ENCODE measurements around the gene AGO4.
"Not testable (repeated sequence)": the region's sequence is repeated elsewhere in the genome, so short reads cannot be mapped to it uniquely, and the experiment has no call there.

- TF ChIP-seq EZH2 (IDR thresholded peaks at IDR 0.05; ENCODE audit: borderline replicate concordance, low read length), result not testable (repeated sequence)
- TF ChIP-seq, protein P1, sequence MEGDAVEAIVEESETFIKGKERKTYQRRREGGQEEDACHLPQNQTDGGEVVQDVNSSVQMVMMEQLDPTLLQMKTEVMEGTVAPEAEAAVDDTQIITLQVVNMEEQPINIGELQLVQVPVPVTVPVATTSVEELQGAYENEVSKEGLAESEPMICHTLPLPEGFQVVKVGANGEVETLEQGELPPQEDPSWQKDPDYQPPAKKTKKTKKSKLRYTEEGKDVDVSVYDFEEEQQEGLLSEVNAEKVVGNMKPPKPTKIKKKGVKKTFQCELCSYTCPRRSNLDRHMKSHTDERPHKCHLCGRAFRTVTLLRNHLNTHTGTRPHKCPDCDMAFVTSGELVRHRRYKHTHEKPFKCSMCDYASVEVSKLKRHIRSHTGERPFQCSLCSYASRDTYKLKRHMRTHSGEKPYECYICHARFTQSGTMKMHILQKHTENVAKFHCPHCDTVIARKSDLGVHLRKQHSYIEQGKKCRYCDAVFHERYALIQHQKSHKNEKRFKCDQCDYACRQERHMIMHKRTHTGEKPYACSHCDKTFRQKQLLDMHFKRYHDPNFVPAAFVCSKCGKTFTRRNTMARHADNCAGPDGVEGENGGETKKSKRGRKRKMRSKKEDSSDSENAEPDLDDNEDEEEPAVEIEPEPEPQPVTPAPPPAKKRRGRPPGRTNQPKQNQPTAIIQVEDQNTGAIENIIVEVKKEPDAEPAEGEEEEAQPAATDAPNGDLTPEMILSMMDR (conservative IDR thresholded peaks at IDR 0.05 in 1 of 2, IDR thresholded peaks at IDR 0.05 in 1 of 2; ENCODE audit: extremely low read depth in 1 of 2, insufficient read depth in 1 of 2, low read depth in 1 of 2, low read length in 2 of 2), result not testable (repeated sequence)
Observed at GRCh38 chr1:35869245-35869950, 61.6 kb downstream of the AGO4 start.

Measured in mammary epithelial cell (primary cell).